Left lung (tissue), 10 donors: ENCODE data around the gene MDGA2. TPM values are rescaled to one million over a fixed set of nuclear protein-coding genes. Genes with fewer than 3 reads are reported as not detected.

Experiments
- ATAC-seq: fragments of 200-7000 bp; cut with Tn5 transposase; one replicate; pipeline ENCODE4 v1.9.1; 2020; ENCODE audit warnings: moderate library complexity
- DNase-seq, 4 donors: peaks; one replicate each; pipeline ENCODE4 v3.0.0-alpha.2; 2013 to 2020
- H3K27ac ChIP-seq, 2 donors: fragments of 200-600 bp; sonication (generic) in 1 of 2; one replicate each; pipeline versions ENCODE4 v1.5.0 to v1.8.0; 2020 to 2021
- H3K27me3 ChIP-seq, 2 donors: fragments of 200-600 bp; sonication (generic) in 1 of 2; one replicate each; pipeline versions ENCODE4 v1.5.0 to v1.8.0; 2020 to 2021
- H3K36me3 ChIP-seq, 2 donors: fragments of 200-600 bp; sonication (generic) in 1 of 2; one replicate each; pipeline versions ENCODE4 v1.5.0 to v1.8.0; 2020 to 2021
- H3K4me1 ChIP-seq, 2 donors: fragments of 200-600 bp; one replicate each; pipeline ENCODE4 v1.8.0; 2021
- H3K4me3 ChIP-seq, 2 donors: fragments of 200-600 bp; sonication (generic) in 1 of 2; one replicate each; pipeline versions ENCODE4 v1.5.0 to v1.8.0; 2020 to 2021; ENCODE audit warnings: mild to moderate bottlenecking in 1 of 2
- H3K9me3 ChIP-seq, 2 donors: fragments of 200-600 bp; sonication (generic) in 1 of 2; one replicate each; pipeline versions ENCODE4 v1.5.0 to v1.8.0; 2020 to 2021
- intact Hi-C, 2 donors: fragments of 100-400 bp; cut with DNase I; formaldehyde crosslinking; loops; one replicate each; pipeline versions ENCODE4 v1.11.2 to v1.14.2; 2022
- polyA plus RNA-seq, 6 donors: library from polyadenylated mRNA; unstranded; fragments of 120-200 nt; gene quantifications; one replicate each; pipeline ENCODE4 v1.2.1, GENCODE V29; 2013; ENCODE audit not compliant: insufficient read length in 6 of 6
- total RNA-seq, 2 donors: library from RNA; stranded (reverse); fragmentation: NEBNext Ultra II Directional; extraction: Animal tissue kit (Norgen Biotek cat#: 25700); gene quantifications; one replicate each; pipeline ENCODE4 v1.2.1, GENCODE V29; 2021
- TF ChIP-seq, protein P1 (sequence below), 2 donors: fragments of 200-600 bp; sonication (generic) in 1 of 2; IDR thresholded peaks; one replicate each; pipeline versions ENCODE4 v1.5.0 to v1.8.0; 2021; ENCODE audit warnings: antibody characterized with exemption in 2 of 2
- donor health status: DM: no; HTN: yes; CAD: no.
- donor health status: DM: no; HTN: no; CAD: no.

Gene MDGA2
- total and polyA plus RNA-seq, 8 donors = 0.14 to 0.62 (median 0.36) TPM; not detected in 1

DNA sequence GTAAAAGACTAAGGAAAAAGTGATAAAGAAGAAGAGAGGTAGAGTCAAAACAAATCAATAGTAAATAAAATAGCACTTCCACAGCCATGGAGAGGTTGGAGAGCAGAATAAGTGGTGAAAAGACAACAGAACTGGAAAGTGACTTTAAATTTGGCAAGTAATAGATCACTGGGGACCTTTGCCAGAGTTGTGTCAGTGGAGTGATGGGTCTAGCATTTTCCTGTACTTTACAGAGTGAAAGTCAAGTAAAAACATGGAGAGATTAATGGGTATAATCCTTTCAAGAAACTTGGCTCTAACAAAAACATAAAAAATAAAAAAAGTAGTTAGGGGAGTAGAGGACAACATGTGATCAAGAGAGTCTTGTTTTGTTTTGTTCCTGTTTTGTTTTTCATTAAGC lies 521.7 kb downstream of the MDGA2 start:
- no peaks in the 10 kb centered on the region for H3K27me3 ChIP-seq
- no peaks in the 10 kb centered on the region for H3K4me1 ChIP-seq
- H3K4me3 ChIP-seq = no peak overlapping the region
- intact Hi-C loops = no loop called here
- DNase-seq (no peak), ATAC-seq (no peak)
- no peak overlapping the region for H3K27ac ChIP-seq
- peaks cover 0 to 2% of the 10 kb centered on the region in 2 donors for H3K9me3 ChIP-seq
- H3K36me3 ChIP-seq = no peaks in the 10 kb centered on the region
- TF ChIP-seq, protein P1, sequence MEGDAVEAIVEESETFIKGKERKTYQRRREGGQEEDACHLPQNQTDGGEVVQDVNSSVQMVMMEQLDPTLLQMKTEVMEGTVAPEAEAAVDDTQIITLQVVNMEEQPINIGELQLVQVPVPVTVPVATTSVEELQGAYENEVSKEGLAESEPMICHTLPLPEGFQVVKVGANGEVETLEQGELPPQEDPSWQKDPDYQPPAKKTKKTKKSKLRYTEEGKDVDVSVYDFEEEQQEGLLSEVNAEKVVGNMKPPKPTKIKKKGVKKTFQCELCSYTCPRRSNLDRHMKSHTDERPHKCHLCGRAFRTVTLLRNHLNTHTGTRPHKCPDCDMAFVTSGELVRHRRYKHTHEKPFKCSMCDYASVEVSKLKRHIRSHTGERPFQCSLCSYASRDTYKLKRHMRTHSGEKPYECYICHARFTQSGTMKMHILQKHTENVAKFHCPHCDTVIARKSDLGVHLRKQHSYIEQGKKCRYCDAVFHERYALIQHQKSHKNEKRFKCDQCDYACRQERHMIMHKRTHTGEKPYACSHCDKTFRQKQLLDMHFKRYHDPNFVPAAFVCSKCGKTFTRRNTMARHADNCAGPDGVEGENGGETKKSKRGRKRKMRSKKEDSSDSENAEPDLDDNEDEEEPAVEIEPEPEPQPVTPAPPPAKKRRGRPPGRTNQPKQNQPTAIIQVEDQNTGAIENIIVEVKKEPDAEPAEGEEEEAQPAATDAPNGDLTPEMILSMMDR (IDR thresholded peaks at IDR 0.05) = no peak

DNA sequence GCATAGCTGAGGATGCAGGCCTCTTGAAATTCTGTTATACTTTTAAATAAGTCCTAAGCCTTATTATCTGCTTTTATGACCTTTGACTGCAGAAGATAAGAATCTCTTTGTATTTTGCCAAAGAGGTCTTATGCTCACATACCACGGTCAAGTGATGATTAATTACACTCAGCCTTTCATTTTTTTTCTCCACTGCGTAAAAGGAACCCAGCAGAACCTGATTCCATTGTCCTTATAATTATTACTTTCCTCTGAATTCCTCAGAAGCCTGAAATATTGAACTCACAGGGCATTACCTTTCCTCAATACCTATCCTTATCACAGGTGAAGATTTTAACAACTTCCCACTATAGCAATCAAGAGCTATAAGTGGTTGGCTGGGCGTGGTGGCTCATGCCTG lies 525.1 kb downstream of the MDGA2 start:
- H3K27me3 ChIP-seq = no peaks in the 10 kb centered on the region
- DNase-seq (no peak), ATAC-seq (no peak)
- intact Hi-C loops = no loop called here
- peaks cover 0 to 2% of the 10 kb centered on the region in 2 donors for H3K9me3 ChIP-seq
- H3K27ac ChIP-seq = no peak overlapping the region
- TF ChIP-seq, protein P1 (IDR thresholded peaks at IDR 0.05) = no peak
- H3K4me1 ChIP-seq = no peaks in the 10 kb centered on the region
- H3K36me3 ChIP-seq = no peaks in the 10 kb centered on the region
- H3K4me3 ChIP-seq = no peak overlapping the region

DNA sequence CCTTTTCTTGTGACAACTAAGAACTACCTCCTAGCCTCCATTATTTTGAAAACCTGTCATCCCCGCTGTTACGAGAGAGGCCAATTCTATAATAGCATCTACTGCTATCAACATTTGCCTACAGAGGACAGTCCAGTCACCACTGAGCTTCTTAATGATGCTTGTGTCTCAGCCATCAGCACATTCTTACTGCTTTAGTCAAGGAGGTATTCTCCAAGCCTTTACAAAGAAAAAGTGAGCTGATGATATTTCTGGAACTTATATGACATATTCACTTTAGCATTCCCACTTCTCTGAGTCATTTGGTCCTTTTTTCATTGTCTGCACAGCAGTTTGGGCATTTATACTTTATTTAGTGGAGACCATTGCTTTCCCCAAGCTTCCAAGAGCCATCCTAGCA lies 526.1 kb downstream of the MDGA2 start:
- DNase-seq (no peak), ATAC-seq (no peak)
- intact Hi-C loops = no loop called here
- Histone ChIP-seq H3K27ac (no peak overlapping the region), H3K4me3 (no peak overlapping the region), H3K9me3 (peaks cover 0 to 2% of the 10 kb centered on the region in 2 donors), H3K27me3 (no peaks in the 10 kb centered on the region), H3K36me3 (no peaks in the 10 kb centered on the region), H3K4me1 (no peaks in the 10 kb centered on the region)
- TF ChIP-seq, protein P1 (IDR thresholded peaks at IDR 0.05) = no peak

DNA sequence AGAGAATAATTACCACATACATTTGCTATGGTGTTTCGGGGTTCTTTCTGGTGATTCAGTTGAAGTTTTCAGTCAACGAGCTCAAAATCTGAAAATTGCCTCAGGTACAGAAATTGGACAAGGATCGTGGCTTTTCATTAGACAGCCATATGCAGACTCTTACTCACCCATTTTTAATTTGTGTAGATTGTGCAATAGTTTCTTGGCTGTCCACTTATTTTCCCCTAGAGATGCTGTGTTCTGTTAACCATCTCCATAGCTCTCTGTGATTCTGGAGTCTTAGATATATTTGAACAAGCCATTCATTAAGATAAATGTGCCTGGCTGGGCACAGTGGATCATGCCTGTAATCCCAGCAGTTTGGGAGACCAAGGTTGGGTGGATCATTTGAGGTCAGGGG lies 526.7 kb downstream of the MDGA2 start:
- ATAC-seq = no peak
- TF ChIP-seq, protein P1 (IDR thresholded peaks at IDR 0.05) = no peak
- Histone ChIP-seq H3K4me1 (no peaks in the 10 kb centered on the region), H3K4me3 (no peak overlapping the region), H3K9me3 (no peaks in the 10 kb centered on the region), H3K27me3 (no peaks in the 10 kb centered on the region), H3K36me3 (no peaks in the 10 kb centered on the region), H3K27ac (no peak overlapping the region)
- intact Hi-C loops = no loop called here
- DNase-seq = no peak

DNA sequence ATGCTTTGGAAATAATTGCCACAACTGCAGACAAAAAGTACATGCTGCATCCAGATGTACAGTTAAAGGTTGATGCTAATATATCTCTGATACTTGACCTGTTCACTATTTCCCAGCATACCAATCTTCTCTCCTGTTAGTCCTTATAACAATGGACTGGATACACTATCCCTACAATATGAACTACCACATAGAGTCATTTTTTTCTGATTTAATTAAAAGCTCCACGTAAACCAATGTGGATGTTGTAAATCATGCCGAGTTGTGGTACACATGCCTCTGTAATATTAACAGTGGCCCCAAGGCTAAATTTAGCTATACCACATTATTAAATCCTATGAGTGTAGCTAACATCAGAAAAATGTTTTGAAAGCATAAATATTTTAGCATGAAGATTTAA lies 554.8 kb downstream of the MDGA2 start:
- intact Hi-C loops = no loop called here
- Histone ChIP-seq H3K9me3 (peaks cover 0 to 2% of the 10 kb centered on the region in 2 donors), H3K27me3 (no peaks in the 10 kb centered on the region), H3K36me3 (no peaks in the 10 kb centered on the region), H3K4me1 (no peaks in the 10 kb centered on the region), H3K27ac (no peak overlapping the region), H3K4me3 (no peak overlapping the region)
- TF ChIP-seq, protein P1 (IDR thresholded peaks at IDR 0.05) = no peak
- no peak for DNase-seq
- no peak for ATAC-seq
